D721Med (cell line): ENCODE results near the gene FNDC10.

Experiments used
- DNase-seq: peaks from one replicate; pipeline ENCODE4 v3.0.0; 2011; ENCODE audit warnings: low spot score; ENCODE audit not compliant: insufficient read length
- FAIRE-seq: peaks from 2 replicates; lab custom pipeline; 2011; peaks lifted over from hg19 to GRCh38; lab: Jason Lieb, UNC
- TF ChIP-seq, protein P1 (sequence below): IDR thresholded peaks from 2 replicates; pipeline ENCODE4 v1.5.1; 2012; ENCODE audit warnings: mild to moderate bottlenecking, control low read depth; ENCODE audit not compliant: insufficient read depth; ENCODE audit errors: missing control alignments

Gene FNDC10

GRCh38 chr1:1602968-1603506 lies 3.1 kb upstream of the FNDC10 start:
- no peak for FAIRE-seq
- DNase-seq = no peak
- TF ChIP-seq, protein P1, sequence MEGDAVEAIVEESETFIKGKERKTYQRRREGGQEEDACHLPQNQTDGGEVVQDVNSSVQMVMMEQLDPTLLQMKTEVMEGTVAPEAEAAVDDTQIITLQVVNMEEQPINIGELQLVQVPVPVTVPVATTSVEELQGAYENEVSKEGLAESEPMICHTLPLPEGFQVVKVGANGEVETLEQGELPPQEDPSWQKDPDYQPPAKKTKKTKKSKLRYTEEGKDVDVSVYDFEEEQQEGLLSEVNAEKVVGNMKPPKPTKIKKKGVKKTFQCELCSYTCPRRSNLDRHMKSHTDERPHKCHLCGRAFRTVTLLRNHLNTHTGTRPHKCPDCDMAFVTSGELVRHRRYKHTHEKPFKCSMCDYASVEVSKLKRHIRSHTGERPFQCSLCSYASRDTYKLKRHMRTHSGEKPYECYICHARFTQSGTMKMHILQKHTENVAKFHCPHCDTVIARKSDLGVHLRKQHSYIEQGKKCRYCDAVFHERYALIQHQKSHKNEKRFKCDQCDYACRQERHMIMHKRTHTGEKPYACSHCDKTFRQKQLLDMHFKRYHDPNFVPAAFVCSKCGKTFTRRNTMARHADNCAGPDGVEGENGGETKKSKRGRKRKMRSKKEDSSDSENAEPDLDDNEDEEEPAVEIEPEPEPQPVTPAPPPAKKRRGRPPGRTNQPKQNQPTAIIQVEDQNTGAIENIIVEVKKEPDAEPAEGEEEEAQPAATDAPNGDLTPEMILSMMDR = no peak

- no peak for DNase-seq
- TF ChIP-seq, protein P1 = no peak
- FAIRE-seq = no peak
These were observed 2.5 kb upstream of the FNDC10 start for GRCh38 chr1:1602304-1602967.

DNA sequence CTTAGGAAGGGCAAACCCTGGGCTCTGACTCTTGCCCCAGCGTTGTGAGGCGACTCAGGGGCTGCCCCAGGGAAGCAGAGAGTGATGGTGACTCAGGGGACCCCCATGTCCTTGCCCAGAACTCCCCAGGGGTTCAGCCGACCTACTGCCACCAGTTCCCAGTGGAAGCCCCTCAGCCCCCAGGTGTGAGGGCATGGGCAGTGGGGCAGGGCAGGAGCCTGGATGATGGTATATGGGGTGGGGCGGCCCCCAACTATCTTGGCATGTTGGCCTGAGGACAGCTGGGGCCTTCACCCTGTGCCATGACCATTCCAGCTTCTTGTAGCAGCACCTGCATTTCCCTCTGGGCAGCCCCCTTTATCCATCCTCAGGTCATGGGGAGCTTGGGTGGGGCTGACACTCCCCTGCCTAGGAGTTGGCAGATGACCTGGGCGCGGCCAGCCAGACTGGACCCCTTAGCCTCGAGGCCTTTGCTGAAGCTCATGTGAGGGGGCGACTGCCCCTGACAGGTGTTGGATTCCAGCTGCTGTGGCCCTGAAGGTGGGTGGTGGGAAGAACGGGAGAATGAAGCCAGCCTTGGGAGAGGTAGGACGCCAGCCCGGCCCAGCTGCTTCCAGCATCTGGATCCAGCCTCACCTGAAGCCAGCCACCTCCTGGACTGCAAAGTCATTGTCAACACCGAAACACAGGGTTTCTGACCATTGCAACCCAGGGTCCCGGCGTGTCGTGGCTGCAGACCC lies 1.8 kb upstream of the FNDC10 start:
- FAIRE-seq (no peak), DNase-seq (no peak)
- TF ChIP-seq, protein P1 = no peak

DNA sequence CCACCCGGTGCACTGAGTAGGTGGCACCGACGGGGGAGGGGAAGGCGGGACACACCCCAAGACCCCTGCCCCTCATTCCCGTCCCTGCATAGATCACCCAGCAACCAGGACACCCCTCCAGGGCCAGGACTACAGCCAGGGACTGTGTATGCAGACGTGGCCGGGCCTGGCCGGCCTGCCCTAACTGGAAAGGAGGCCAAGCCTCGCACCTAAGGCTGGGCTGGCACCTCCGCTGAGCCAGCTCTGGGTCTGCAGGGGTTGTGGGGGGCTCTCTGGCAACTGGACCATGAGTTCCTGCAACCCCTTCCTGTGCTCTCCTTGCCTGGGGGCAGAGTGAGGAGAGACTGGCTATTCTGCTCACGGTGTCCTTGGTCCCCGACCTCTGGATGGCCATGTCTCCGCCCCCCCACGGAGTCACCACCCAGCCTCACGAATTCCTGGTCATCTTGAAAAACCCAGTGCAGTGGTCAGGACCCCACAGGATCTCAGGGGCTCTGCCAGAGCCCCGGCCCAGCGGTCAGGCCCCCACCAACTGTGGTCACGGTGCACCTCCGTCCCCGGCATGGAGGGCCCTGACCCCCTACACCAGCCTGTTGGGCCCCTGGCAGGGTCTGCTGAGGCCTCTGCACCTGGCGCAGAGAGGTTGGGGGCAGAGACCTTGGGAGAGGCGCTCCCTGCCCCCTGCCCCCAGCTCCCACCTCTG lies 1.1 kb upstream of the FNDC10 start:
- TF ChIP-seq, protein P1 = no peak
- no peak for DNase-seq
- no peak for FAIRE-seq

DNA sequence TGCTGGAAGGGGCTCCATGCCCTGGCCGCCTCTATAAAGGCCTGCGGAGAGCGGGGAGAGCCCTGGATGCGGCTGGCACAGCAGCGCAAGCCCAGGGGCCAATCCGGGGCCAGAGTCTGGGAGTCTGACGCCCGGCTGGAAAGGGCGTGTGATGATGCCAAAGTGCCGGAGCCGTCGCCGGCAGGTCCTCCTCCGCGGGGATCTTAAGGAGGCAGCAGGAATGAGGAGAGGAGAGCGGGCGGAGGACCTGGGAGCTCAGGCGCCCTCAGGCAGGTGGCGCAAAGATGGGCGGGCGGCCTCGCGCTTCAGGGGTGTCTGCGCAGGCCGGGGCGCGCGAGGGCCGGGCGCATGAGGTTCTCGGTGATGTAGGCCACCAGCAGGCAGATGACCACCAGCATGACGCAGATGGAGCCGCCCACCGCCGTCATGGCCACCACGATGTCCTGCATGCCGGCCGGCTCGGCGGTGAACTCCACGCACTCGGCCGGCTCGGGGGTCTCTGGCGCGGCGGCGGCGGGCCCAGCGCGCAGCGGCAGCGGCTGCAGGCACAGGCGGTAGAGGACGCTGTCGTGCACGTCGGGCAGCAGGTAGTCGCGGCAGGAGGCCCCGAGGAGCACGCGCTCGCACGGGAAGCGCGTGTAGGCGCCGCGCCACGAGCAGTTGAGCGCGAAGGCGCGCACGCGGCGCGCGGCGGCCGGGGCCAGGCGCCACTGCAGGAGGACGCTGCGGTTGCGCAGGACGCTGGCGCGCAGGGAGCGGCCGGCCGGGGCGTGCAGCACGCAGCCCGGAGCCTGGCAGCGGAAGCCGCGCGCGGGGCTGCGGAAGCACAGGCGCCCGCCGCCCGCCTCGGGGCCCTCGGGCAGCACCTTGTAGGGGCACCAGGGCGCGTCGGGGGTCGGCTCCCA lies 653 bp downstream of the FNDC10 start:
- DNase-seq = no peak
- TF ChIP-seq, protein P1 = peak; percentile 25
- no peak for FAIRE-seq

- DNase-seq (no peak), FAIRE-seq (no peak)
- TF ChIP-seq, protein P1 = no peak
These were observed 1.3 kb downstream of the FNDC10 start for GRCh38 chr1:1598720-1599029.
